Measurements from ENCODE around the gene PLEKHG4. TPM values are rescaled to one million over a fixed set of nuclear protein-coding genes. Genes with fewer than 3 reads are reported as not detected.

Gene PLEKHG4
- total and polyA plus RNA-seq, 9 of the 15 experiments (the other 6 are each of a cell fraction or from before 2014, with no cell fraction given) = 3.7 to 36.8 (median 17.9) TPM

GRCh38 chr16:67268136-67268579, 11.2 kb upstream of the PLEKHG4 start (continued):
- peak; percentile 46 to 85; a peak in 2 of 4 replicates for TF ChIP-seq UBTF (IDR thresholded peaks at IDR 0.05; ENCODE audit: borderline replicate concordance in 1 of 2, low read depth in 2 of 2, low read length in 2 of 2)
- TF ChIP-seq MEIS2 (IDR thresholded peaks at IDR 0.05; ENCODE audit: partially characterized antibody) = peak; percentile 77
- peak; percentile 85 for TF ChIP-seq CTBP1 (IDR thresholded peaks at IDR 0.05; ENCODE audit: borderline replicate concordance)
- peak; percentile 35 for TF ChIP-seq MAFG (tag; conservative IDR thresholded peaks at IDR 0.05)
- no peak for TF ChIP-seq TAF9B (IDR thresholded peaks at IDR 0.05; ENCODE audit: partially characterized antibody)
- TF ChIP-seq MTA2 (IDR thresholded peaks at IDR 0.05; ENCODE audit: low read depth) = peak; percentile 74
- TF ChIP-seq ZNF717 (CRISPR knock-in tag; IDR thresholded peaks at IDR 0.05) = no peak
- TF ChIP-seq BCOR (IDR thresholded peaks at IDR 0.05) = peak; percentile 63; the same call in 1 of the 2 replicates
- TF ChIP-seq NR4A1 (CRISPR knock-in tag; IDR thresholded peaks at IDR 0.05) = no peak
- TF ChIP-seq NR4A1 (tag; IDR thresholded peaks at IDR 0.05) = 0 out of 2 replicates have a peak, but pooled peaks have one; percentile 42
- peak; percentile 50; the same call in 1 of the 2 replicates for TF ChIP-seq DMBX1 (CRISPR knock-in tag; IDR thresholded peaks at IDR 0.05; ENCODE audit: borderline replicate concordance)
- TF ChIP-seq SIN3B (IDR thresholded peaks at IDR 0.05; ENCODE audit: low read depth) = no peak
- TF ChIP-seq HNRNPUL1 (IDR thresholded peaks at IDR 0.05; ENCODE audit: low read length) = no peak
- TF ChIP-seq GABPA (tag; conservative IDR thresholded peaks at IDR 0.05; ENCODE audit: low read depth) = no peak
- no peak for TF ChIP-seq ZNF512 (tag; IDR thresholded peaks at IDR 0.05)
- no peak for TF ChIP-seq ZBTB40 (IDR thresholded peaks at IDR 0.05)
- TF ChIP-seq ZBTB40 (CRISPR knock-in tag; IDR thresholded peaks at IDR 0.05) = no peak
